ENCODE measurements around the gene ARHGAP29.

The ARHGAP29 gene

GRCh38 chr1:94237291-94238226 lies at the start of gene ARHGAP29:
Gene ARHGAP29 (minus strand): TSS chr1:94237584. CDS start chr1:94231611, 5,973 bp downstream.
- DNase-seq, result peak; percentile 19

- DNase-seq, result no peak
These were observed 49.6 kb upstream of the ARHGAP29 start for GRCh38 chr1:94286864-94287437.

DNA sequence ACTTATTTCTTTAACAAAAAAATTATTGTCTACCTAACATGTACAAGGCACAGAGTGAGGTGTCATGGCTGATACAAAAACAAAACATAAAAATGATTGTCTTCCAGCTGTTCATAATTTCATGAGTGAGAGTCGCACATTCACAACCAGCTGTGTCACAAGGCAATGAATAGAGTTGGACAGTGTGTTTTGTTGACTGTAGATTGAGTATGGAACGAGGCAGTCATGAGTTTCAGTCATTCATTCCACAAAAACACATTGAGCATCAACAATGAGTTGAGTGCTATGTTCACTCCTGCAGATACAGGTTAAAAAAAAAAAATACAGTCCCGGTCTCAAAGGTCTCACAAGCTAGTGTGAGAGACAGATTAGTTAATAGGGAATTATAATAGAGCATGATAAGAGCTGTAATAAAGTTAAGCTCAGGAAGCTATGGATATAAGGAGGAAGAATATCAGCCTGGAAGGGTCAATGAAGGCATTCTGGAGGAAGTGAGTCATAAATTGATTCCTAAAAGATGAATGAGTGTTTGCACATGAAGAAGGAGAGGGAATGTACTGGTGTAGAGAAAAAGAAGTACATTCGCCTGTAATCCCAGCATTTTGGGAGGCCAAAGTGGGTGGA lies 47.8 kb upstream of the ARHGAP29 start:
- DNase-seq, result no peak

DNA sequence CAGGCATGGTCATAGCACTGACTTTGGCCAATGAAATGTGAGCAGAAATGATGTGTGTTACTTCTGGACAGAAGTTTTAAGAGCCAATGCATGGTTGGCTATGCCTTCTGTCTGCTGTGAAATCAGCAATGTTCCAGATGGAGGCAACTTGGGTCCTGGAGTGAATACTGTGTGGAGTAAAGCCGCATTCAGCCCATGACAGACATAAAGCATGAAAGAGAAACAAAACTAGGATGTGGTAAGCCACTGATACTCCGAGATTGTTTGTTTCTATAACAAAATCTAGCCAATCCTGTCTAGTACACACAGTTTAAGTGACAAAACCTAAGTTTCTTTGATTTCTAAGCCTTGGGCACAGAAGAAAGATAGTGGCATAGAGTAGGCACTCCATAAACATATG lies 47.1 kb upstream of the ARHGAP29 start:
- DNase-seq, result no peak

GRCh38 chr1:94283462-94283861 lies 46.1 kb upstream of the ARHGAP29 start:
- no peak for DNase-seq

DNA sequence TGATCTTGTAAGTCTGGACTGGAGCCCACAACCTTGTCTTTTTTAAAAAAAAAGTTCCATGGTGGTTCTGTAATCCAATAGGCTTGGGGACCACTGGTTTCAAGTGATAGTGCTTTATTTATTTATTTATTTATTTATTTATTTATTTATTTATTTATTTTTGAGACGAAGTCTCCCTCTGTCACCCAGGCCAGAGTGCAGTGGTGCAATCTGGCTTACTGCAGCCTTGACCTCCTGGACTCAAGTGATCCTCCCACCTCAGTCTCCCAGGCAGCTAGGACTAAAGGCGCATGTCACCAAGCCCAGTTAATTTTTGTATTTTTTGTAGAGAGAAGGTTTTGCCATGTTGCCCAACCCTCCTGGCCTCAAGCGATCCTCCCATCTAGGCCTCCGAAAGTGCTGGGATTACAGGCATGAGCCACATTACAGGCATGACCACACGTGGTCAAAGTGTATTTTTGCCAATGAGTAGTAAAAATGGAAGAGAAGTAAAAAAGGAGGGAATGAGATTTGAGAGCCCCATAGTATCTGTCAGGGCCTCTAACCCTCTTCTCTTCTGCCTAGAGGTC lies 44.8 kb upstream of the ARHGAP29 start:
- no peak for DNase-seq

DNA sequence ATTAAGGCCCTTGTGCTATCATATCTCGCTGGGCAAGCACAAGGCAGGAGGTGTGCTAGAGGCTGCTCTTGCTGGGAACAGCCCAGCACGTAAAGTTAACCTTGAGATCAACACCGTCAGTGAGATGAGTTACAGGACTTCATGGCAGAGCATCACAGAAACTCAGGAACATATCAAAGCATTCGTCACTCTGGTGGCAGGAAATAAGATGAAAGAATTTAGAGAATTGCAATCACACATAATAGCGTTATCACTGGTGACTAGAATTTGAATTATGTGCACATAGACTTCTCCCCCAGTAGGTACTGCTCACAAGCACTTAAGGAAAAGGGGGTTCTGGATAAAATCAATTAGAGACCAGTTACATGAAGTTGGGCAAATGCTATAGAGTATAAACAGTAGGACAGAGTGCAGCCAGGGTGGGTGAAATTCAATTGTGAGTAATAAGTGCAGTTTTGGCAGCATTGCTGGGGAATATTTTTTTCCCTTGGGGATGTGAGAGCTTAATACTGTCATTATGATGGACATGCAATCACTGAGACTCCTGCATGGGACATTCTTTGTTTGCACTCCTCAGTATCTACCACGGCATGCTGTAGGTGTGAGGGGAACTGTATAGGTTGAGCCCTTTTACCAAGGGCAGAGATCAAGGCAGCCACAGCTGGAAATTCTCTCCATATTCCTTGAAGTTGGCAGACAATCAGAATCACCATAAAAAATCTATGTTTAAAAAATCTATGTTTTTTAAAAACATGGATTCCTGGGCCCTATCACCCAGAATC lies 44.2 kb upstream of the ARHGAP29 start:
- no peak for DNase-seq

DNA sequence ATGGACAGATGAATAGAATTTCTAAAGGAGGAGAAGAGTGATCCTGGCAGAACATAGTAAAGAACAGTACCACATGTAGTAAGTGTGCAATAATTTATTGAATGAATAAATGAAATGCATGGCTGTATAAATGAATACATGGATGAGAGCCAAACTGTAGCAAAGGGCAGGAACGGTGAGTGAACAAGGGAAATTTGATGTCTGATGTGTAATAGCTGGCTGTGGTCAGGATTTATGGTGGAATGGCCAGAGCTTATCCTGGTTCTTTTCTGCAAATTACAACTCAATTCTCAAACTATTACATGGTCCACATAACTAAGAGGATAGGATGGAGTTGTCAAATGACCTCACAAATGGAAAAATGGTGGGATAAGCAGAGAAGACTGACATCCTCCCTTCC lies 43.2 kb upstream of the ARHGAP29 start:
- no peak for DNase-seq

DNA sequence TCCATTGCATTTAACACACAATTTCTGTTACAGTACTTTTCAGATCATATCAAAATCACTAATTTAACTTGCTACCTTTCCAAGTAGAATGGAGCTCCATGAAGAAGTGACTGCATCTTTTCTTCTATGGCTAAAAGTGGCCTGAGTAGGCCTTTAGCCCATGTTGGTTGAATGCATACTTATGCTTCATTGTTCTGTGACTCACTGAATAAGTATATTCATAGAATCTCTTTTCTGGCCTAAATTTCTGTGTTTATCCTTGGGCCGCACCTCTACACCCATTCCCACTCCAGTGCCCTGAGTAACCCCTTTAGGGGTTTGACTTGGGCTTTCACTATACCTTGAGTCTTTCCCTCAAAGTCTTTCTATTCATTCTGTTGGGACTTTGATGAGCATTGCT lies 42.1 kb upstream of the ARHGAP29 start:
- DNase-seq, result no peak

DNA sequence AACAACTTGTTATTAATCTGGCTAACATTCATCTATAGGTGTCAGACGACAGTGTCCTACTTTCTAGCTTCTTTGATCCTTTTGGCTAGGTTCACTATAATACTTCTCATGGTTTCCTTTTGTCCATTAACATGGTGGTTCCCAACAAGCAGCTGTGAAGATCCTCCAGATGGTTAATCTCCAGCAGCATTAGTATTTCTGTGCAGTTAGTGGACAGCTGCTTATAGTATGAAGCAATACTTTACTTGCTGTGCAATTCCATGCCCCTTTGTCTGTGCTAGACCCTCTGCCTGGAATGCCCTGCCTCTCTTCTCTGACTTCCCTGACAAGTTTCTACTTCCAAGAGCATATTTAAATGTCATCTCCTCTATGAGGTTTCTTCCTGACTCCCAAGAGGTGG lies 41.7 kb upstream of the ARHGAP29 start:
- no peak for DNase-seq

DNA sequence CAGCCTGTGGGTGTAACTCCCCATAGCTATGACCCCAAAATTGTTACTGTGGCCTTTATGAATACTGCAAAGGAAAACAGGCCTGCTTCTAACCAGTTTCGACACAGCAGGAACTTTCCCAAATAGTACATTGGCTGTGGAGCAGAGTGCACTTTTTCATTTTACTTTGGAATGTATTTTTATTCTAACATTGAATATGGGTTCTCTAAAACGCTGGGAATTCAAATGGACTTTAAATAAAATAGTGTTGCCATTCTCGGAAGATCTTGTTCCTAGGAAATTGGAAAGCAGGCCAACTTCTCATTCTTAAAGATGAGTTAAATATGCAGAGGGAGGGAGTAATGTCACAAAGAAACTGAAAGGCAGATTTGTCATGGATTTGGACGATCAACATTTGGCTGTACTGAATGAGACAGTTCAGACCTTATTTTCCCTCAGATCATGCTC lies 39.6 kb upstream of the ARHGAP29 start:
- no peak for DNase-seq

DNA sequence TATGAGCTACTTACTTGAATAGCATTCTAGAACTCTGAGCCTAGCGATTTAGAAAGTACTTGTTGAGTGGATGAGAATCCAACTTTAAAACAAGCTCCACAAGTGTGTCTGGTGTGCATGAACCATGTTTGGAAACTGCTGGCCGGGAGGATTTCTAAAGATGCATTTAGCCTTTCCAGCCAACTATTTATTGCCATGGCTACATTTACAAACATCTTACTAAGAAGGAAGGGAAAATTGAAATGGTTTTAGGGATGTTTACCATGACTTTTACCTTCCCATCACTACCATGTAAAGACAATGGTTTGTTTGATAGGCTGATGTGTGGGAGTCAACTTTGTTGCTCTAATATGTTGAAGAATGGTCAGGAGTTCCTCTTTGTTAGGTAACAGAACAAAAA lies 37.7 kb upstream of the ARHGAP29 start:
- no peak for DNase-seq

DNA sequence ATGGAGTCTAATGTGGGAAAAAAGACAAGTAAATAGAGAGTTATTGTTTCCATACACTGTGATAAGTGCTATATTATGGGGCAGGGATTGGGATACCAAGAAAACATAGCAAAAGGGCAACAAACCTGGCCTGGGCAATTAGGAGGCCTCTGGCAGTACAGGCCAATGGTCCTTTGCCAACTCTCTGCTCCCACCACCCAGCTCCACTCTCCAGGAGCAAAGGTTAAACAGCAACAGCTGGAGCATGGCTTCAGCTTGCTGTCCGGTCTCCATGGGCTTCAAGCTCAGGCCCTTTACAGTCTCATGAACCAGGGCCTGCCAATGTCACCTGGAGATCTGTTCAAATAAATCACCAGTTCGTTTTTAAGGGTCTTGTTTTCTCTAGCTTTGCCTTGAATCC lies 37.2 kb upstream of the ARHGAP29 start:
- no peak for DNase-seq

- DNase-seq, result no peak
These were observed 35.7 kb upstream of the ARHGAP29 start for GRCh38 chr1:94273111-94273510.

- DNase-seq, result no peak
These were observed 35.0 kb upstream of the ARHGAP29 start for GRCh38 chr1:94272388-94272787.

DNA sequence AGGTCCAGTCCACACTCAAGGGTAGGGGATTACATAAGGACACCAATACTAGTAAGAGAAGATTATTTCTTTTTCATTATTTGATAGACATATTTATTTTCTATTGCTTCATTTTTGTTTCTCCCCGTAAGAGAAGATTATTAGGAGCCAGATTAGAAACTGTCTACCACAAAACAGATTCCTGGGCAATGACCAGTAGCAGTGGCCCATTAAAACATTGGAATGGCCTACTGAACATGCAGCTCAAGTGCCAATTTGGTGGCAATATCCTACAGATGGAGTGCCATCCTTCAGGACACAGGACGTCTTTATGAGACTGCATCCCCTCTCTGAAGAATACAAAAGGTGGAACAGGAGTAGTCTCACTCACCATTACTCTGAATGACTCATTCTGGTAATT lies 34.0 kb upstream of the ARHGAP29 start:
- no peak for DNase-seq

DNA sequence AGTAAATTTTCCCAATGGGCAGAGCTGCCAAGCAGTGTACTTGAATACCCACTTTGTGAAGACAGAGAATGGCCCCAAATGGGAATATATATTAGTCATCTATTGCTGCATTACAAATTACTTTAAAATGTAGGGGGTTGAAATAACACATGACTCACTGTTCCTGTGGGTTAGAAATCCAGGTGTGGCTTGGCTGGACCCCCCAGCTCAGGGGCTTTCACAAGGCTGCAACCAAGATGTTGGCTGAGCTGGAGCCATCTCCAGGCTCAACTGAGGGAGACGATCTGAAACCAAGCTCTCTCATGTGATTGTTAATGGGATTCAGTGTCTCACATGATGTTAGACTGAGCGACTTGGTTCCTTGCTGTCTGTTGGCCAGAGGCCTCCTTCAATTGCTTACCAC lies 33.4 kb upstream of the ARHGAP29 start:
- no peak for DNase-seq

DNA sequence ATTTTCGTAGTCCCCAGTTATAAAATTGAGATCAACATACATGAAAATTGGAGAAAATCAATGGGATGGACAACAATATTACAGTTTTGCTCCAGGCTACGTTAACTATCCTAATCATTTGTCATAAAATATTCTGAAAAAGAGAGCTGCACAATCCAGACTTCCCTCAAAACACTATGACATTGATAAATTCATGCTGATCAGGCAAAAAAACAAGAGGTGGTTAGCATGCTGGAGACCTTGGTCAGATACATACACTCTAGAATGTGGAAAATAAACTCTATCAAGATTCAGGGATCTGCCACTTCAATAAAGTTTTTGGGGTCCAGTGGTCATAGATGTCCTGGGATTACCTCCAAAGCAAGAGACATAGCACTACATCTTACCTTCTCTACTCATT lies 32.5 kb upstream of the ARHGAP29 start:
- no peak for DNase-seq

- no peak for DNase-seq
These were observed 28.5 kb upstream of the ARHGAP29 start for GRCh38 chr1:94265906-94266305.

GRCh38 chr1:94265011-94265422 lies 27.6 kb upstream of the ARHGAP29 start:
- DNase-seq, result no peak

DNA sequence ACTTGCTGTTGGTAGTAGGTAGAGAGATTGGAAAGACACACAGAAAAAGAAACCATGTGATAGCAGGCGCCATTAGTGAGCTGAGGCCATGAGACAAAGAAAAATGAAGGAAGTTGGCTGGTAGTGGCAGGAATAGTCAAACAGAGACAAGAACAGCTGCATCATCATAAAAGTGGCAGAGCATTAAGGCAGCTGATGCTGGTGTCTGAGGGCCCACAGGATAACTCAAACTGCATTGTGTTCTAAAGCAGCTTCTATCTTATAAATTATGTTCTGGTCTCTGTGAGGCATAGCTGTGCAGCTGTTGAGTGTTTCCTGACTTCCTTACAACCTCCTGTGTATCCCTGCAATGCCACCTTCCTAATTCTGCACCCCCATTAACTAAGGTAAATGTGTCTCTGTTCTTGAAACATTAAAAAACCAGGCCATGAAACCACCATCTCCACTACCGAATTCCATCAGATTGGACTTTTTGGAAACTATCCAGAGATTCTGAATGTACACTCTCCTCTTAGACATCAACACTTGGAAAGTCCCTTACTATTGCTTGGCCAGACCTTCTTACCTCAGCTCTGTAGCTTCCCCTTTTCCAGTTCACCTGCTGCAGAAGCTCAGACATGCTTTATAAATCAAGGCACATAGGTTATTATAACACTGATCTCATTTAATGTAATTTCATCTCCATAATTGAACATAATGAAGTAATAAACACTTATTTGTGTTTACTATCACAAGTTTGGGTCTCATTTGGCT lies 23.4 kb upstream of the ARHGAP29 start:
- no peak for DNase-seq

Measured in midbrain (tissue), 1 donor.